Lower leg skin (tissue), 3 donors: ENCODE results near the gene RPP30.

Source experiments
- POLR2A ChIP-seq, 2 donors: fragments of 450-650 bp; IDR thresholded peaks; one replicate each; pipeline ENCODE4 v1.6.1; 2016 to 2017; ENCODE audit warnings: antibody characterized with exemption in 2 of 2, mild to moderate bottlenecking in 1 of 2, moderate library complexity in 1 of 2
- TF ChIP-seq, protein P1 (sequence below), 3 donors: fragments of 450-650 bp; IDR thresholded peaks; one replicate each; pipeline ENCODE4 v1.5.1; 2016; ENCODE audit warnings: antibody characterized with exemption in 3 of 3, mild to moderate bottlenecking in 3 of 3, moderate library complexity in 2 of 3

DNA sequence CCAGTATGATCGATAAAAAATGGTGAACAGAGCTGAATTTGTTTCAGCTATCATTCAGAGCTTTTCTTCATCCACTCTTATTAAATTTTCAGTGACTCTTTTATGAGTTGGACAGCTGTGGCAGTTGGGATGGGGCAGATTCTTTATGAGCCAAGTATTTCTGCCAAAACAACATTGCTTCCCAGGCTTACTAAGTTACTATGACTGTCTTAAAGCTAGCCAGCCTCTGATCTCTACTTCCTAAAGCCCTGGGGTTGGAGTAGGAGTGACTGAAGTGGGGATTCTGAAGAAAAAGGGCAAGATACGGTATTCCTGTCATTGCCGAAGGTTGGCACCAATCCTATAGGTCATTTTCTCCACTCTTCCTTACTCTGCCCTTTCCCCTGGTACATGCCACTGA lies 12.7 kb downstream of the RPP30 start:
- TF ChIP-seq, protein P1, sequence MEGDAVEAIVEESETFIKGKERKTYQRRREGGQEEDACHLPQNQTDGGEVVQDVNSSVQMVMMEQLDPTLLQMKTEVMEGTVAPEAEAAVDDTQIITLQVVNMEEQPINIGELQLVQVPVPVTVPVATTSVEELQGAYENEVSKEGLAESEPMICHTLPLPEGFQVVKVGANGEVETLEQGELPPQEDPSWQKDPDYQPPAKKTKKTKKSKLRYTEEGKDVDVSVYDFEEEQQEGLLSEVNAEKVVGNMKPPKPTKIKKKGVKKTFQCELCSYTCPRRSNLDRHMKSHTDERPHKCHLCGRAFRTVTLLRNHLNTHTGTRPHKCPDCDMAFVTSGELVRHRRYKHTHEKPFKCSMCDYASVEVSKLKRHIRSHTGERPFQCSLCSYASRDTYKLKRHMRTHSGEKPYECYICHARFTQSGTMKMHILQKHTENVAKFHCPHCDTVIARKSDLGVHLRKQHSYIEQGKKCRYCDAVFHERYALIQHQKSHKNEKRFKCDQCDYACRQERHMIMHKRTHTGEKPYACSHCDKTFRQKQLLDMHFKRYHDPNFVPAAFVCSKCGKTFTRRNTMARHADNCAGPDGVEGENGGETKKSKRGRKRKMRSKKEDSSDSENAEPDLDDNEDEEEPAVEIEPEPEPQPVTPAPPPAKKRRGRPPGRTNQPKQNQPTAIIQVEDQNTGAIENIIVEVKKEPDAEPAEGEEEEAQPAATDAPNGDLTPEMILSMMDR (IDR thresholded peaks at IDR 0.05) = no peak
- TF ChIP-seq POLR2A (IDR thresholded peaks at IDR 0.05) = no peak
